GM20000 (cell line): Measurements from ENCODE around the gene EML3.
A peak's percentile ranks its signal among the peaks of the same experiment; 100 is the strongest.
"Not testable (repeated sequence)": the region's sequence is repeated elsewhere in the genome, so short reads cannot be mapped to it uniquely, and the experiment has no call there.

Experiments used
- DNase-seq: peaks from one replicate; pipeline ENCODE4 v3.0.0; 2012; ENCODE audit warnings: low spot score
- TF ChIP-seq, protein P1 (sequence below): IDR thresholded peaks from 2 replicates; pipeline ENCODE4 v1.5.1; 2012; ENCODE audit warnings: mild to moderate bottlenecking, control low read depth; ENCODE audit errors: extremely low read depth, missing control alignments

EML3 gene

DNA sequence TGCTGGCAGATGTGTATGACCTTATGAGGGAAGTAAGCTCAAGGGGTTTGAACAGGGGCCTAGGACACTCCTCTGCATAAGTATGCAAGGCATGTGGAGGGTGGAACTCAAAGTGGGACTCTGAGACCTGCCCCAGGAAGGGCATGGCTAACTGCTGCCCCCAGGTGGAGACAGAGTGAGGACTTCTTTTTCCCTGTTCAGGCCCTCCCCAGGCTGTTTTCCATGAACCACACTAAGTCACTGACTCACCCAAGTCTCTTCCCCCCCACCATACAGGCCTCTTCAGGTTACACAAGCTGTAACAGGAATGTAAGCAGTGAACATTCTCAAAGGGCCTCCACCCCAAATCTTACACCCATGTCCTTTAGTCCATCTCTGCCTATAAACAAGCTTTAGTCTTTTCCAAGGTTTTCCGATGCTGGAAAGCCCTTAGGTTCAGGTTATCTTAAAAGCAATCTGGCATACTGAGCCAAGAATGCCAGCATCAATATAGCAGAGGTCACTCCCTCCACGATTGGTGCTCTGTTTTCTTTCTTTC, 51.9 kb downstream of the EML3 start:
- TF ChIP-seq, protein P1, sequence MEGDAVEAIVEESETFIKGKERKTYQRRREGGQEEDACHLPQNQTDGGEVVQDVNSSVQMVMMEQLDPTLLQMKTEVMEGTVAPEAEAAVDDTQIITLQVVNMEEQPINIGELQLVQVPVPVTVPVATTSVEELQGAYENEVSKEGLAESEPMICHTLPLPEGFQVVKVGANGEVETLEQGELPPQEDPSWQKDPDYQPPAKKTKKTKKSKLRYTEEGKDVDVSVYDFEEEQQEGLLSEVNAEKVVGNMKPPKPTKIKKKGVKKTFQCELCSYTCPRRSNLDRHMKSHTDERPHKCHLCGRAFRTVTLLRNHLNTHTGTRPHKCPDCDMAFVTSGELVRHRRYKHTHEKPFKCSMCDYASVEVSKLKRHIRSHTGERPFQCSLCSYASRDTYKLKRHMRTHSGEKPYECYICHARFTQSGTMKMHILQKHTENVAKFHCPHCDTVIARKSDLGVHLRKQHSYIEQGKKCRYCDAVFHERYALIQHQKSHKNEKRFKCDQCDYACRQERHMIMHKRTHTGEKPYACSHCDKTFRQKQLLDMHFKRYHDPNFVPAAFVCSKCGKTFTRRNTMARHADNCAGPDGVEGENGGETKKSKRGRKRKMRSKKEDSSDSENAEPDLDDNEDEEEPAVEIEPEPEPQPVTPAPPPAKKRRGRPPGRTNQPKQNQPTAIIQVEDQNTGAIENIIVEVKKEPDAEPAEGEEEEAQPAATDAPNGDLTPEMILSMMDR: peak; percentile 52
- peak; percentile 22 for DNase-seq

DNA sequence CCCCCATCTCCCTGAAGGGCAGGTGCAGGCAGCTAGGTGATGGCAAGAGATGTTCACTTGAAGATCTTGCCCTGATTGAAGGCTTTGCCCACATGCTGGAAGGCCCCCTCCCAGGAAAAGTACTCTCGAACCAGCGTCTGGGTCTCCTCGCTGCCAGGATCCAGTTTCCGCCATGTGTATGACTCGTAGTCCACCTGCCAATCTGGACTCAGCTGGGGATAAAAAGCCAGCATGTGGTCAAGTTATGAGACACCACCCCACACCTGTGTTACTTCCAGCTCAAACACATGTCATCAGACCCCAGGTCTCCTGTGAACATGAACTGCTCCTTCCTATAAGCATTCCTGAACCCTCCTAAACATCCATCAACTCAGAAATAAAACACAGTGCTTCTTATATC, 52.9 kb downstream of the EML3 start:
- not testable (repeated sequence) for DNase-seq

DNA sequence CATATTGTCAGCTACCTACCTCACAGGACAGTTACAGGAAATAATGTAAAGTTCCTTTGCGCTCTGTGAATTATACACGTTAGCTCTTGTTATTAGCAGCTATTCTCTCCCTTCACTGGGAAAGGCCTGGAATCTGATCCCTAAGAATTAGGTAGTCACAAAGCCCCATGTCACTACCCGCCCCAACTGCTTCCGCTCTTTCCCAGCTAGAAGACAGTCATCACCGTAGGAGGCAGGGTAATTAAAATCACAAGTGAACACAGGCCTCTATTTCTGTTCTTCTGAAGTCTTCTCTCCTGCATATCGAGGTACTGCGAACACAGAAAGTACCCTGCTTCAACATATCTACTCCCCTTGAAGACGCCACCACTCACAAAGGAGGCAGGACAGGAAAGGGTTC, 53.4 kb downstream of the EML3 start:
- no peak for DNase-seq
- TF ChIP-seq, protein P1: no peak

DNA sequence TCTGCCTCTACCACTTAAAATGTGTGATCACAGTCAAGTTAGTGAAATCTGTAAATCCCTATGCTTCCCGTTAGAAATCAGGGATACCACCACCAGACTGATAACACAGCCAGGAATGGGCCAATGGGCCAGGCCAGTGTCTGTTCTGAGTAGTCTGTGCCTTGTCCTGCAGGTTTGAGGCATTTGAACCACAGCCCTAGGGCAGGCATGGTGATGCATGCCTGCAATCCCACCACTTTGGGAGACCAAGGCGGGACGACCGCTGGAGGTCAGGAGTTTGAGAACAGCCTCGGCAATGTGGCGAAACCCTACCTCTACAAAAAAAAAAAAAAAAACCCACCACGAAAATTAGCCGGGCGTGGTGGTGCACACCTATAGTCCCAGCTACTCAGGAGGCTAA, 53.9 kb downstream of the EML3 start:
- no peak for DNase-seq

GRCh38 chr11:62556875-62557631, 55.5 kb downstream of the EML3 start:
- TF ChIP-seq, protein P1: no peak
- no peak for DNase-seq

More for the DNA sequence above, 53.9 kb downstream of the EML3 start:
- TF ChIP-seq, protein P1: no peak

GRCh38 chr11:62556108-62556874, 56.3 kb downstream of the EML3 start:
- TF ChIP-seq, protein P1: no peak

GRCh38 chr11:62555464-62556107, 57.0 kb downstream of the EML3 start:
- TF ChIP-seq, protein P1: no peak
- peak; percentile 62 for DNase-seq

More at GRCh38 chr11:62556108-62556874, 56.3 kb downstream of the EML3 start:
- peak; percentile 60 for DNase-seq
